LNCaP clone FGC (cell line): Measurements from ENCODE around the gene DNAJB13.
A peak's percentile ranks its signal among the peaks of the same experiment; 100 is the strongest.
"Not testable (repeated sequence)": the region's sequence is repeated elsewhere in the genome, so short reads cannot be mapped to it uniquely, and the experiment has no call there.

Experiments used
- DNase-seq: peaks from one replicate; pipeline ENCODE4 v3.0.0-alpha.2; 2011; ENCODE audit warnings: low read depth
- H3K4me3 ChIP-seq: 2 replicates; pipeline ENCODE4 v1.5.1; 2011; ENCODE audit warnings: mild to moderate bottlenecking, low read depth, low read length, control low read depth
- CTCF ChIP-seq: IDR thresholded peaks from 2 replicates; pipeline ENCODE4 v1.5.1; 2012; ENCODE audit warnings: mild to moderate bottlenecking; ENCODE audit not compliant: control insufficient read depth, insufficient read depth; ENCODE audit errors: extremely low read depth

Gene DNAJB13

DNA sequence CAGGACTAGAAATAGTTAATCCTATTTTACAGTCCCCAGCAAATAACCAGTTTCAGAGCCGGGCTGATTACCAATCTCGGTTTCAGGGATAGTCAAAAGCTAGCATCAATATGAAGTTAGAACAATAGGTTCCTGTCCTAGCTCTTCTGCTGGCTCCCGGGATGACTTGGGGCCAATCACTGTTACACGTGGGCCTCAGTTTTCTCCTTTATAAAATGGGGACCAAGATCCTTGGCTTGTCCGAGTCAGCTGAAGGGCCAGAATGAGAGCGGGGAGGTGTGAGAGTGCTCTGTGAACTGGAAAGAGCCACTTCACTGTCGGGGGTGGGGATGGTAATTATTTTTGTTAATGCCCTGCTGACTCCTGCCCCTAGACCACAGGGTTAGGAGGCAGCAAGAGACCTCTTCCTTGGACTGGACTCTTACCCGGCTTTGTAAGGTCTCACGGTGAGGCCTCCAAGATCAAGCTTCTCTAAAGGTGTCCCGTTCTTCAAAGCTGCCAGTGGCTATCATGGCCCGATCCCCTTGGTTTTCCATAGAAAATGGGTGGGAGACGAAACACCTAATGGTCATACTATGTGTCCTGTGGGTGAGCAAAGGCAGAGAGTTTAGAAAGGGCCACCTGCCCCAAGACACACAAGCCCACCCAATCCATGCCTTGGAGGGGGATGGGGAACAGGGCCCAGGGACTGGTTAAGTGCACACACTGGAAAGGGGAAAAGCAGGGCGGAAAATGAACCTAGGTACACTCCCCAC is 30.4 kb downstream of the DNAJB13 start:
- no peak for DNase-seq

GRCh38 chr11:73982595-73982989 is 31.8 kb downstream of the DNAJB13 start, which contains the start of gene UCP2:
TSS of gene UCP2 (minus strand) at chr11:73982843. CDS start at chr11:73978378, 4,465 bp downstream.
- H3K4me3 ChIP-seq, result no peak within 1 kb of the TSS
- no peak for DNase-seq
- no peak for TF ChIP-seq CTCF

More for the DNA sequence above, 30.4 kb downstream of the DNAJB13 start:
- no peak overlapping the region for H3K4me3 ChIP-seq
- TF ChIP-seq CTCF, result no peak

GRCh38 chr11:73982990-73983740 is 32.3 kb downstream of the DNAJB13 start:
- no peak for TF ChIP-seq CTCF
- H3K4me3 ChIP-seq, result no peak overlapping the region

DNA sequence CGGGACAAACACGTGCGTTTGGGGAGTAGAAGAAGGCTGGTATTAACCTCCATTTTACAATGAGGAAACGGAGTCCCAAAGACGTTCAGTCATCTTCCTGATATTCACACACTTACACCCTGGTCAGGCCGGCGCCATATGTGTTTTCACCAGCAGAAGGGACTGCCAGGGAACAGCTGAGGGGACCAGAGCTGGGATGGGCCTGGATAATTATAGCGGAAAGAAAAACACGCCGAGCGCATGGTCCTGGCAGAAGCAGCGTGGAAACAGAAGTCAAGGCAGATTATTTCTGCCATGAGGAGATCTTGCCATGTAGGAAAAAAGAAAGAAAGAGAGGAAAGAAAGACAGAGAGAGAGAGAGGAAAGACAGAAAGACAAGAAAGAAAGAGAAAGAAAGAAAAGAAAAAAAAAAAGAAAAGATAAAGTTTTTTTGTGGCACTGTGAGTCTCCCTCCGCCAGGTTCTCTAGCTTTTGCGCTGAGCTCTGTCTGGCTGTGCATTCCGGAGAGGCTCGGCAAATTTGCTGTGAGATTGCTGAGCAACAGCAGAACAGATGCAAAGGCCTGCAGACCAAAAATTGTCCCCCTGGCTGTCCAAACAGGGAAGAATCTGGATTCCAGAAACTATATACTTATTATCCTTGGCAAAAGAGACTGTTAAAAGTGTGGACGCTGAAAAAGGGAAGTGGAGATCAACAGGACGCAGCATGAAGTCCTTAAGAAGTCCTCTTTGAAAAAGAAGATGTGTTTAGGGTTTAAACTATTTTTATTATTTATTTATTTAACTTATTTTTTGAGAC is 33.1 kb downstream of the DNAJB13 start:
- no peak overlapping the region for H3K4me3 ChIP-seq
- DNase-seq, result no peak
- no peak for TF ChIP-seq CTCF

More at GRCh38 chr11:73982990-73983740, 32.3 kb downstream of the DNAJB13 start:
- no peak for DNase-seq

GRCh38 chr11:73985661-73986060 is 34.8 kb downstream of the DNAJB13 start:
- H3K4me3 ChIP-seq, DNase-seq: not testable (repeated sequence)

DNA sequence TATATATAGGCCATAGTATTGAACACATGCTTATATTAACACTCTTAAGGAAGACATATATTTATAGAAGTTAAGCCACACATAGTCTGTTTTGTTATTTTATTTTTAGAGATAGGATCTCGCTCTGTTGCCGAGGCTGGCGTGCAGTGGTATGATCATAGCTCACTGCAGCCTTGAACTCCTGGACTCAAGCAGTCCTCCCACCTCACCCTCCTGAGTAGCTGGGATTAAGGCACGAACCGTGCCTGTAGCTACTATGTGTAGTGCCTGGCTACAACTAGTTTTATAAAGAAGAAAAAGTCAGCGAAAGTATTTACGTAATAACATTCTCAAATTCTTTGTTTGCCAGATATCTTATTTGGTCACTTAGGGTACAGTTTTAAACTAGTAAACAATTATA is 37.4 kb downstream of the DNAJB13 start:
- no peak overlapping the region for H3K4me3 ChIP-seq
- no peak for DNase-seq
- TF ChIP-seq CTCF, result no peak

DNA sequence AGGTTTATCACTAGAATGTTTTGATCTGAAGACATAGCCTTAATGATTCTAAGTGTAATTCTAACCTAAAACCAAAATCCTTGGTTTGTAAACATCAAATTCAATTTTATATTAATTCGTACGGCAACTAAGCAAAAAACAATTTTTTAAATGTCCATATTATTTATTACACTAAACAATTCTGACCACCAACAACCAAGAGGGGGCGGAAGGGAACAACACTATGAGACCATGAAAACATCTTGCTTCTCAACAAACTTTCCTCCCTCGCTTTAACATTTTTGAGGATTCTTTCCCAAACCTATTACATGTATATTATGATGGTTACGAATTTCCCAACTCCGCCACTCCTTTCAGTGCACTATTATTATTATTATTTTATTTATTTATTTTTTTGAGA is 38.3 kb downstream of the DNAJB13 start:
- H3K4me3 ChIP-seq, result no peak overlapping the region
- peak; percentile 25; the same call in 1 of the 2 replicates for TF ChIP-seq CTCF
- DNase-seq, result no peak
